Sigmoid colon (tissue), 3 donors: ENCODE results near the gene PRPF38A.

ENCODE experiments used
- CTCF ChIP-seq, 4 experiments: fragments of 450-650 bp in 3 of 4; fragments of 200-600 bp in 1 of 4; IDR thresholded peaks; one replicate each; pipeline ENCODE4 v1.5.1; 2016 to 2019; ENCODE audit warnings: antibody characterized with exemption in 4 of 4, mild to moderate bottlenecking in 3 of 4, moderate library complexity in 2 of 4
- POLR2A ChIP-seq, 2 donors: fragments of 450-650 bp; IDR thresholded peaks; one replicate each; pipeline ENCODE4 v1.6.1; 2016; ENCODE audit warnings: antibody characterized with exemption in 2 of 2, mild to moderate bottlenecking in 2 of 2, moderate library complexity in 2 of 2

- TF ChIP-seq POLR2A (IDR thresholded peaks at IDR 0.05) (no peak), CTCF (IDR thresholded peaks at IDR 0.05) (no peak)
Measured at GRCh38 chr1:52356818-52357355, 47.5 kb upstream of the PRPF38A start.
